ENCODE measurements around the gene RGS3.

GRCh38 chr9:113624721-113625120, 161.2 kb downstream of the RGS3 start:
- TF ChIP-seq CTCF (IDR thresholded peaks at IDR 0.05) (no peak), POLR2A (IDR thresholded peaks at IDR 0.05) (no peak)
